ENCODE data around the gene EFHC1. TPM values are rescaled to one million over a fixed set of nuclear protein-coding genes. Genes with fewer than 3 reads are reported as not detected.

The EFHC1 gene
- total RNA-seq, 1 experiment from 2014 or later: 13.2 TPM

DNA sequence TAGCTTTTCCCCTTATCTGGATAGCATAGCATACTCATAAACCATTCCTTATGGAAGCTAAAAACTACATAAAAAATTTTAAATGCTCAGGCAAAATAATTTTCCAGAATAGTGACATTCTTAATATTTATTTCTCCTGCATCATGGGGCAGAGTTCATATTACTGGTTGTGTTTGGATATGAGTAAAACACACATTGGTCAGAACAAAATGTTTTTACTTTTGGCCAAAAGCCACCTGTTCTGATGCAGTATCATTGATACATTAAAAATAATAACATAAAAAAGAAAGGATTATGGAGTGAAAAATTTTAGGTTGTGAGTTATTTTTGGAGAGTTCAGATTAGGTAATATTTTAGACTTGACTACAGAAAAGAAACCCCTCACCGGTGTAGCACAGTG, 123.1 kb downstream of the EFHC1 start:
- Histone ChIP-seq H3K4me2 (ENCODE audit: insufficient read depth, insufficient read length, low read length) (no peak overlapping the region), H3K23ac (ENCODE audit: insufficient read length, low read depth, low read length) (no peak overlapping the region), H4K91ac (ENCODE audit: insufficient read length, low read depth, low read length) (no peak overlapping the region), H3K23me2 (ENCODE audit: insufficient read length, low read depth, low read length, poor library complexity, severe bottlenecking) (no peaks in the 10 kb centered on the region), H3K27ac (ENCODE audit: insufficient read length, low read depth, low read length) (no peak overlapping the region), H2BK5ac (ENCODE audit: insufficient read length, low read length) (no peak overlapping the region), H3K14ac (ENCODE audit: insufficient read depth, low read length) (no peak overlapping the region), H2BK15ac (ENCODE audit: low read depth, low read length) (no peak overlapping the region), H2BK120ac (ENCODE audit: low read depth, low read length, poor library complexity, severe bottlenecking) (no peak overlapping the region), H4K8ac (replicated peaks; ENCODE audit: insufficient read length, low read depth, low read length) (no peak overlapping the region), H3K27me3 (ENCODE audit: insufficient read depth, low read length) (no peaks in the 10 kb centered on the region), H3K9me3 (ENCODE audit: control insufficient read depth, low read depth, low read length) (no peaks in the 10 kb centered on the region), H3K9ac (ENCODE audit: extremely low read depth, insufficient read length, low read length) (no peak overlapping the region), H4K20me1 (ENCODE audit: control insufficient read depth, insufficient read depth, insufficient read length) (no peaks in the 10 kb centered on the region), H2BK20ac (ENCODE audit: low read depth, low read length, poor library complexity, severe bottlenecking) (no peak overlapping the region), H2BK12ac (ENCODE audit: insufficient read length, low read depth, low read length) (no peak overlapping the region), H3K56ac (ENCODE audit: insufficient read length, low read depth, low read length) (no peak overlapping the region), H3K4me1 (ENCODE audit: insufficient read depth, low read length) (peaks cover 16% of the 10 kb centered on the region), H4K5ac (ENCODE audit: insufficient read length, low read depth, low read length) (no peak overlapping the region), H3T11ph (ENCODE audit: low read length) (no peak overlapping the region), H3K79me1 (ENCODE audit: insufficient read depth, low read depth, low read length, poor library complexity, severe bottlenecking) (no peaks in the 10 kb centered on the region), H3K18ac (ENCODE audit: insufficient read length, low read depth, low read length) (no peak overlapping the region), H2AK5ac (ENCODE audit: insufficient read length, low read length) (no peak overlapping the region), H3K79me2 (ENCODE audit: insufficient read depth, low read length) (peaks cover 10% of the 10 kb centered on the region; the same call in 1 of the 2 replicates), H2AFZ (ENCODE audit: low read length) (no peak overlapping the region), H3K4ac (ENCODE audit: low read depth, low read length) (no peak overlapping the region)
- Mint-ChIP-seq H3K27ac (no peak overlapping the region; a peak in 1 of 7 replicates), H3K9me3 (no peaks in the 10 kb centered on the region), H3K4me1 (peaks cover 48 to 58% of the 10 kb centered on the region in 2 experiments), H3K4me3 (no peak overlapping the region), H3K27me3 (ENCODE audit: low read depth) (no peaks in the 10 kb centered on the region), H3K36me3 (ENCODE audit: insufficient read depth in 1 of 3, low read depth in 3 of 3) (no peaks in the 10 kb centered on the region)
- DNase-seq: no peak
- TF ChIP-seq CTCF (conservative IDR thresholded peaks at IDR 0.05): no peak
- WGBS (ENCODE audit: extremely low coverage, insufficient read length, low lambda C conversion rate): no CpG with 5 or more reads among the region's 1 CpG

All from H9 (cell line).